HG03280 (cell line): ENCODE data around the gene NEO1.

ENCODE experiments used
- ATAC-seq: cut with Tn5 transposase; IDR thresholded peaks from one replicate; pipeline ENCODE4 v1.9.1; 2021; ENCODE audit warnings: mild to moderate bottlenecking, moderate library complexity; ENCODE audit not compliant: unreplicated experiment

NEO1 gene

GRCh38 chr15:73249499-73249898, 197.2 kb downstream of the NEO1 start:
- no peak for ATAC-seq

- ATAC-seq: no peak
Observed at GRCh38 chr15:73254598-73254997, 202.3 kb downstream of the NEO1 start.

- no peak for ATAC-seq
Observed at GRCh38 chr15:73258271-73259108, 206.2 kb downstream of the NEO1 start.

- no peak for ATAC-seq
Observed at GRCh38 chr15:73264881-73265280, 212.6 kb downstream of the NEO1 start.

- ATAC-seq: no peak
Observed at GRCh38 chr15:73265536-73266153, 213.4 kb downstream of the NEO1 start.

- no peak for ATAC-seq
Observed at GRCh38 chr15:73268457-73268856, 216.2 kb downstream of the NEO1 start.

GRCh38 chr15:73270366-73271097, 218.3 kb downstream of the NEO1 start:
- ATAC-seq: no peak

- no peak for ATAC-seq
Observed at GRCh38 chr15:73273181-73274002, 221.1 kb downstream of the NEO1 start.

GRCh38 chr15:73275862-73276261, 223.6 kb downstream of the NEO1 start:
- no peak for ATAC-seq

- ATAC-seq: no peak
Observed at GRCh38 chr15:73282567-73283365, 230.5 kb downstream of the NEO1 start.

GRCh38 chr15:73283366-73283962, 231.2 kb downstream of the NEO1 start:
- ATAC-seq: no peak

- no peak for ATAC-seq
Observed at GRCh38 chr15:73284090-73284716, 231.9 kb downstream of the NEO1 start.

GRCh38 chr15:73286311-73286710, 234.0 kb downstream of the NEO1 start:
- no peak for ATAC-seq

GRCh38 chr15:73287019-73287418, 234.8 kb downstream of the NEO1 start:
- no peak for ATAC-seq

GRCh38 chr15:73291441-73291840, 239.2 kb downstream of the NEO1 start:
- ATAC-seq: no peak

GRCh38 chr15:73293773-73294172, 241.5 kb downstream of the NEO1 start:
- no peak for ATAC-seq

GRCh38 chr15:73295630-73296286, 243.5 kb downstream of the NEO1 start:
- no peak for ATAC-seq

- no peak for ATAC-seq
Observed at GRCh38 chr15:73296609-73297353, 244.5 kb downstream of the NEO1 start.
